ENCODE data around the gene LTK.
"Not testable (repeated sequence)": the region's sequence is repeated elsewhere in the genome, so short reads cannot be mapped to it uniquely, and the experiment has no call there.

LTK gene

DNA sequence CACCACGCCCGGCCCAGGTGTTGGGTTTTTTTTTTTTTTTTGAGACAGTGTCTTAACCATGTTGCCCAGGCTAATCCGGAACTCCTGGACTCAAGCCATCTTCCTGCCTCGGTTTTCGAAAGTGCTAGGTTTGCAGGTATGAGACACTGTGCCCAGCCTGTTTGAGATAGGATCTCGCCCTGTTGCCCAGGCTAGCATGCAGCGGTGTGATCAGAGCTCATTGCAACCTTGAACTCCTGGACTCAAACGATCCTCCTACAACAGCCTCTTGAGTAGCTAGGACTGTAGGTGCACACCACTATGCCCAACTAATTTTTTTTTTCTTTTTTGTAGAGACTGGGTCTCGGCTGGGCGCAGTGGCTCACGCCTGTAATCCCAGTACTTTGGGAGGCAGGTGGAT is 40.2 kb downstream of the LTK start:
- DNase-seq, result no peak

DNA sequence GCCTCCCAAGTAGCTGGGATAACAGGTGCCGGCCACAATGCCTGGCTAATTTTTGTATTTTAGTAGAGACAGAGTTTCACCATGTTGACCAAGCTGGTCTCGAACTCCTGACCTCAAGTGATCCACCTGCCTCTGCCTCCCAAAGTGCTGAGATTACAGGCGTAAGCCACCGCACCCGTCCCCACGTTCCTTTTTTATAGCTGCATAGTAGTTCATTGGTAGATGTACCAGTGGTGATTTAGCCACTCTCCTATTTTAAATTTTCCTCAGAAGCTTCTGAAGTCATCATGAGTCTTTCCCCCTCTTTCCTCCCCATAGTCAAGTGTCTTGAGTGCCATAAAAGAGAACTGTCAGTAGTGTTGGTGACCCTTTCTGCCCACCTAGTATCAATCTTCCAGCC is 44.0 kb downstream of the LTK start:
- not testable (repeated sequence) for DNase-seq

DNA sequence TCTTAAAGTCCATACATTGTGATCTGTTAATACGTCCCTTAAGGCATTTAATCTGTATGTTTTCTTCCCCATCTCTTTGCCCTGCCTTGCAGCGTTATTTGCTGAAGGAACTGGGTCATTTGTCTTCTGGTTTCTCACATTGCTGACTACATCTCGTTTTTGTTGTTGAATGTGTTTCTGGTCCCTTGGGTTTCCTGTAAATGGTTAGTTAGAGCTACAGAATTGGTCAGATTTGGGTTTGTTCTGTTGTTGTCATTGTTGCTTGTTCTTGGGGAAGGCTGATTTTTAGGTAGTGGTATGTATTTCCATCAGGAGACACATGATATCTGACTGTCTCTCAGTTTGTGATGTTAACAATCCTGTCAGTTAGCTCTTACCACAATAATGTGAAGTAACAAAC is 46.9 kb downstream of the LTK start:
- DNase-seq, result no peak

DNA sequence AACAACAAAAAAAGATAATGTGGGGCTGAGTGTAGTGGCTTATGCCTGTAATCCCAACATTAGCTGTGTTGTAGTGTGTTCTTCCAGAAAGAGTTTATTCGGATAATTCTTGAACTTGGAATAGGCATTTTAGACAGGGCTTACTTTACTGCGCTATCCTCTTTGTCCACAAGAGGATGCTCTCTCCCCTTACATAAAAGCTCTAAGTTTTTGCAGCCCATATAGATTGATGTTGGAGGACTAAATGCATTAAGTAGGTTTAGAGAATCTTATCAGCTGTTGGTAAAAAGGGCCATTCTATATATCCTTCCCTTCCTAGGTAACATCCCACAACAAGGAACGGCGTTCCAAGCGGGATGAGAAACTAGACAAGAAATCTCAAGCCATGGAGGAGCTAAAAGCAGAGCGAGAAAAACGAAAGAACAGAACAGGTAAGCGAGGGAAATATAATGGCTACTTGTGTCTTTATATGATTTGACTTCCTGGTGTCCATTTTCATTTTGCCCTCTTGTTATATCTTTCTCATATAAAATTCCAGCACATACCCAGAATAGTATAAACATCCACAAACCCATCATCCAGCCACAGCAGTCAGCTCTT is 47.7 kb downstream of the LTK start:
- DNase-seq, result peak; percentile 0

DNA sequence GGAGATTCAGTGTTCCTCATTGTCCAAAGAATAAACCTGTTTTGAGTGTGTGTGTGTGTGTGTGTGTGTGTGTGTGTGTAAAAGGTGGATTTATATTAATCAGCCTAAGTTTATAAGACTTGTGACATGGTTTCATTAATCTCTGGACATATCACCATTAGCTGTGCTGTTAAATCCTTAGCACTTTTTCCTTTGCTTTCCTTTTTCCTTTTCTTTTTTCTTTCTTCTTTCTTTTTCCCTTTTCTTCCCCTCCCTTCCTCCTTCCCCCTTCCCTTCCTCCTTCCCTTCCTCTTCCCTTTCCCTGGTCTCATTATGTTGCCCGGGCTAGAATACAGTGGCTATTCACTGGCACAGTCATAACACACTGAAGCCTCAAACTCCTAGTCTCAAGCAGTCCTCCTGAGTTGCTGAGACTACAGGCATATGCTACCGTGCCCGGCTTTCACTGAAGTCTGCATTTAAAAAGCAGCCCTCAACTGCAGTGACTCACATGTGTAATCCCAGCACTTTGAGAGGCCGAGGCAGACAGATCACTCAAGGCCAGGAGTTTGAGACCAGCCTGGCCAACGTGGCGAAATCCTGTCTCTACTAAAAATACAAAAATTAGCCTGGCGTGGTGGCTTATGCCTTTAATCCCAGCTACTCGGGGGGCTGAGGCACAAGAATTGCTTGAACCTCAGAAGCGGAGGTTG is 48.6 kb downstream of the LTK start:
- DNase-seq, result no peak

DNA sequence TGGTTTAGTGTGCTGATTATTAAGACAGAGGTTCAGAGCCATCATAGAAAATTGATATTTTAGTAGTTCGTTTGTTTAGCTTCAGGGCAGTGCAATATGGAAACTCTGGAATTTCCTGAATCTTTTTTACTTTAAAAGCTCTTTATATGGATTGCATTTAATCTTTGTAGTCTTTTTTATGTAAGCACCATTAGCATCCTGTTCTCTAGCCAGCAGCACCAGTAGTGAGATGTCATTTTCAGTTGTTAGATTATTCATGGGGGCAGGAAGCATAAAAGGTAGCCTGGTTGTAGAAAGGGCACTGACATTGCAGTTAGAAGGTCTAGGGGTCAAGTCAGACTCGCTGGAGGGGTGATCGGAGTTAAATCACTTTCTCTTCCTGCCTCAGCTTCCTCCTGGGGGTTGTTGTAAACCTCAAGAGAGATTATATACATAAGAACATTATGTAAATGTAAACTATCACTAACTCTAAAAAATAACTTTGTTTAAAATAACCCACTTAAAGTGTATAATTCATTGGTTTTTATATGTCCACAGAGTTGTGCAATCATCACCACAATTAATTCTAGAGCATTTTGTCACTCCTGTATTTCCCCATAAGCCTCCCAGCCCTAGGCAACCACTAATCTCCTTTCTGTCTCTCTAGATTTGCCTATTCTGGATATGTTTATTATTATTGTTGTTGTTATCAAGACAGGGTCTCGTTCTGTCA is 51.4 kb downstream of the LTK start:
- DNase-seq, result no peak

All from NCI-H1105 treated with DMSO at 0.1 percent for 48 hours (cell line).